Myocyte (in vitro differentiated cells): ENCODE measurements around the gene S100B. TPM values are rescaled to one million over a fixed set of nuclear protein-coding genes. Genes with fewer than 3 reads are reported as not detected.

ENCODE experiments used
- total RNA-seq: library from RNA; depleted of rRNA; stranded (reverse); fragments of >200 nt; gene quantifications from 2 replicates; pipeline ENCODE4 v1.2.3, GENCODE V29; 2014

Gene S100B
- total RNA-seq, 1 donor from 2014 or later = not detected

Other genes with a start within 250 kb of the S100B start
- 14.6 and 17.7 TPM in 2 replicates for gene DIP2A, start 146.2 kb downstream of the S100B start, total RNA-seq
- 121 and 142 TPM in 2 replicates for gene PRMT2, start 30.6 kb upstream of the S100B start, total RNA-seq